NOMO-1 treated with dmso at 0.1 percent for 144 hours (cell line): ENCODE measurements around the gene SP1.
"Not testable (repeated sequence)": the region's sequence is repeated elsewhere in the genome, so short reads cannot be mapped to it uniquely, and the experiment has no call there.

Source experiments
- DNase-seq: peaks from one replicate; lab custom pipeline; 2025; ENCODE audit not compliant: unreplicated experiment; lab: John Stamatoyannopoulos, UW

Gene SP1

GRCh38 chr12:53358836-53359419 lies 21.0 kb upstream of the SP1 start:
- no peak for DNase-seq

GRCh38 chr12:53361638-53362037 lies 18.3 kb upstream of the SP1 start:
- not testable (repeated sequence) for DNase-seq

- DNase-seq: no peak
These were observed 14.6 kb upstream of the SP1 start for GRCh38 chr12:53365245-53365904.

- DNase-seq: not testable (repeated sequence)
These were observed 6.3 kb upstream of the SP1 start for GRCh38 chr12:53373554-53374133.

- DNase-seq: not testable (repeated sequence)
These were observed 5.7 kb upstream of the SP1 start for GRCh38 chr12:53374277-53374676.

GRCh38 chr12:53376747-53377146 lies 3.2 kb upstream of the SP1 start:
- no peak for DNase-seq

- no peak for DNase-seq
These were observed 1.8 kb upstream of the SP1 start for GRCh38 chr12:53378222-53378621.

GRCh38 chr12:53378724-53379388 lies 1.1 kb upstream of the SP1 start:
- no peak for DNase-seq

GRCh38 chr12:53379389-53380103 lies 430 bp upstream of the SP1 start:
- peak; percentile 100 for DNase-seq

- DNase-seq: peak; percentile 55
These were observed 1.1 kb downstream of the SP1 start for GRCh38 chr12:53380794-53381730.

- peak; percentile 51 for DNase-seq
These were observed 2.0 kb downstream of the SP1 start for GRCh38 chr12:53381731-53382630.

GRCh38 chr12:53383258-53383657 lies 3.3 kb downstream of the SP1 start:
- no peak for DNase-seq

GRCh38 chr12:53386381-53386780 lies 6.4 kb downstream of the SP1 start:
- not testable (repeated sequence) for DNase-seq

- no peak for DNase-seq
These were observed 9.0 kb downstream of the SP1 start for GRCh38 chr12:53388932-53389331.

GRCh38 chr12:53389702-53390101 lies 9.7 kb downstream of the SP1 start:
- no peak for DNase-seq

GRCh38 chr12:53391724-53392123 lies 11.7 kb downstream of the SP1 start:
- DNase-seq: no peak

GRCh38 chr12:53399896-53400295 lies 19.9 kb downstream of the SP1 start:
- no peak for DNase-seq

GRCh38 chr12:53402351-53402750 lies 22.4 kb downstream of the SP1 start:
- not testable (repeated sequence) for DNase-seq

GRCh38 chr12:53402871-53403270 lies 22.9 kb downstream of the SP1 start:
- DNase-seq: no peak
